Stimulated activated CD4-positive, alpha-beta T cell treated with anti-CD3 and anti-CD28 coated beads, Interleukin-15, amount 100 ng/mL, for 24 hours (primary cell): ENCODE results near the gene DIMT1.

Experiments used
- DNase-seq: peaks from one replicate; pipeline ENCODE4 v3.0.0-alpha.2; 2020

Gene DIMT1

GRCh38 chr5:62403411-62404250 lies at the start of gene DIMT1:
TSS of gene DIMT1 (minus strand) at chr5:62403905. CDS start at chr5:62403772, 133 bp downstream.
- DNase-seq: peak; percentile 96

GRCh38 chr5:62450259-62450658 lies 46.6 kb upstream of the DIMT1 start:
- no peak for DNase-seq

GRCh38 chr5:62448528-62448927 lies 44.8 kb upstream of the DIMT1 start:
- no peak for DNase-seq

- no peak for DNase-seq
These were observed 28.9 kb upstream of the DIMT1 start for GRCh38 chr5:62432621-62433064.

- no peak for DNase-seq
These were observed 28.3 kb upstream of the DIMT1 start for GRCh38 chr5:62431735-62432620.

- no peak for DNase-seq
These were observed 21.1 kb upstream of the DIMT1 start for GRCh38 chr5:62424763-62425162.

GRCh38 chr5:62421414-62421813 lies 17.7 kb upstream of the DIMT1 start:
- DNase-seq: no peak

GRCh38 chr5:62419609-62420008 lies 15.9 kb upstream of the DIMT1 start:
- DNase-seq: no peak

- no peak for DNase-seq
These were observed 14.9 kb upstream of the DIMT1 start for GRCh38 chr5:62418462-62419076.

GRCh38 chr5:62413711-62414110 lies 10.0 kb upstream of the DIMT1 start:
- DNase-seq: no peak

- DNase-seq: peak; percentile 99
These were observed 9.0 kb upstream of the DIMT1 start, which contains the start of gene IPO11 for GRCh38 chr5:62412549-62413329. TSS of gene IPO11 (plus strand) at chr5:62412763. CDS start at chr5:62437280, 24,517 bp downstream.

- peak; percentile 41 for DNase-seq
These were observed 8.3 kb downstream of the DIMT1 start for GRCh38 chr5:62395210-62395950.

GRCh38 chr5:62386824-62387223 lies 16.9 kb downstream of the DIMT1 start:
- DNase-seq: no peak

GRCh38 chr5:62385816-62386400 lies 17.8 kb downstream of the DIMT1 start:
- DNase-seq: no peak

- DNase-seq: no peak
These were observed 18.6 kb downstream of the DIMT1 start for GRCh38 chr5:62385131-62385530.

GRCh38 chr5:62376064-62376463 lies 27.6 kb downstream of the DIMT1 start:
- no peak for DNase-seq

- DNase-seq: no peak
These were observed 28.1 kb downstream of the DIMT1 start for GRCh38 chr5:62375627-62376026.

GRCh38 chr5:62374090-62374489 lies 29.6 kb downstream of the DIMT1 start:
- DNase-seq: no peak

GRCh38 chr5:62373382-62373781 lies 30.3 kb downstream of the DIMT1 start:
- no peak for DNase-seq

- no peak for DNase-seq
These were observed 31.1 kb downstream of the DIMT1 start for GRCh38 chr5:62372600-62372999.

- no peak for DNase-seq
These were observed 32.3 kb downstream of the DIMT1 start for GRCh38 chr5:62371409-62371808.
